GM12878 (cell line): ENCODE results near the gene DMXL1. TPM values are rescaled to one million over a fixed set of nuclear protein-coding genes. Genes with fewer than 3 reads are reported as not detected.

Experiments
- BCL3 ChIP-seq: IDR thresholded peaks from 2 replicates; pipeline ENCODE4 v1.6.1; 2011; ENCODE audit warnings: borderline replicate concordance, low read depth, mild to moderate bottlenecking, moderate library complexity, low read length; ENCODE audit not compliant: insufficient read depth, poor library complexity, severe bottlenecking
- CHD2 ChIP-seq: IDR thresholded peaks from 2 replicates; pipeline ENCODE4 v1.6.1; 2011; ENCODE audit warnings: low read depth, low read length, improper control_type of control experiment, borderline replicate concordance
- E4F1 ChIP-seq: fragments of 450-650 bp; IDR thresholded peaks from 2 replicates; pipeline ENCODE4 v1.6.1; 2018; ENCODE audit warnings: borderline replicate concordance, mild to moderate bottlenecking; ENCODE audit not compliant: partially characterized antibody
- ETV6 ChIP-seq, 2 experiments: fragments of 450-650 bp in 1 of 2; IDR thresholded peaks in 1 of 2; conservative IDR thresholded peaks in 1 of 2; 2 replicates each; pipeline ENCODE4 v1.6.1; 2014; ENCODE audit warnings: antibody characterized with exemption in 1 of 2, borderline replicate concordance in 1 of 2, low read depth in 1 of 2, mild to moderate bottlenecking in 1 of 2, moderate library complexity in 1 of 2
- GATAD2B ChIP-seq: fragments of 450-650 bp; conservative IDR thresholded peaks from 2 replicates; pipeline ENCODE4 v1.6.1; 2017; ENCODE audit warnings: low read depth, mild to moderate bottlenecking, moderate library complexity
- KAT2A ChIP-seq: conservative IDR thresholded peaks from 2 replicates; pipeline ENCODE4 v1.6.1; 2011; ENCODE audit warnings: low read depth, low read length; ENCODE audit not compliant: control insufficient read depth
- MEF2B ChIP-seq: fragments of 450-650 bp; IDR thresholded peaks from 2 replicates; pipeline ENCODE4 v1.6.1; 2018; ENCODE audit warnings: mild to moderate bottlenecking, moderate library complexity; ENCODE audit not compliant: partially characterized antibody, poor library complexity, severe bottlenecking
- PAX5 ChIP-seq: IDR thresholded peaks from 2 replicates; pipeline ENCODE4 v1.6.1; 2011; ENCODE audit warnings: low read depth, low read length, borderline replicate concordance
- PAX8 ChIP-seq: fragments of 450-650 bp; IDR thresholded peaks from 2 replicates; pipeline ENCODE4 v1.6.1; 2017; ENCODE audit warnings: mild to moderate bottlenecking, moderate library complexity
- POU2F2 ChIP-seq: IDR thresholded peaks from 3 replicates; pipeline ENCODE4 v1.6.1; 2011; ENCODE audit warnings: low read depth, mild to moderate bottlenecking, low read length, borderline replicate concordance
- RCOR1 ChIP-seq: conservative IDR thresholded peaks from 2 replicates; pipeline ENCODE4 v1.6.1; 2012; ENCODE audit warnings: low read depth, low read length, improper control_type of control experiment
- REST ChIP-seq: IDR thresholded peaks from 2 replicates; pipeline ENCODE4 v1.6.1; 2012; ENCODE audit warnings: mild to moderate bottlenecking, low read depth, low read length
- ZNF592 ChIP-seq: fragments of 450-650 bp; IDR thresholded peaks from 2 replicates; pipeline ENCODE4 v1.6.1; 2017; ENCODE audit warnings: mild to moderate bottlenecking, moderate library complexity
- polyA plus RNA-seq, 11 experiments: library from polyadenylated mRNA; depleted of rRNA in 4 of 11; unstranded in 6 of 11; stranded (reverse) in 5 of 11; fragments of >200 nt; fragmentation: Nextera tagmentation in 4 of 11; fragmentation: Illumina TruSeq in 1 of 11; extraction: Ambion mirVana in 4 of 11; extraction: Trizol in 1 of 11; gene quantifications; 1 replicate in 1 of 11; 2 replicates in 10 of 11; pipeline versions ENCODE4 v1.2.1 to v1.2.3, GENCODE V29; 2011 to 2016; ENCODE audit warnings: inconsistent platforms in 2 of 11, missing spikeins in 2 of 11, low read depth in 1 of 11
- total RNA-seq, 4 experiments: library from RNA; depleted of rRNA in 3 of 4; stranded (reverse); fragments of >200 nt in 3 of 4; fragmentation: Illumina TruSeq in 1 of 4; extraction: Trizol in 1 of 4; gene quantifications; 2 replicates each; pipeline versions ENCODE4 v1.2.1 to v1.2.3, GENCODE V29; 2013 to 2021

Gene DMXL1
- total and polyA plus RNA-seq, 10 of the 15 experiments (the other 5 are each of a cell fraction or from before 2014, with no cell fraction given) = 9.1 to 67.7 (median 34.1) TPM

- TF ChIP-seq ZNF592 = no peak
- TF ChIP-seq PAX8 = no peak
- no peak for TF ChIP-seq KAT2A
- no peak for TF ChIP-seq RCOR1
- TF ChIP-seq POU2F2 = peak; percentile 87; the same call in 2 of the 3 replicates
- no peak for TF ChIP-seq BCL3
- no peak for TF ChIP-seq MEF2B
- TF ChIP-seq E4F1 = no peak
- peak; percentile 25; the same call in 1 of the 2 replicates for TF ChIP-seq PAX5
- TF ChIP-seq GATAD2B = peak; percentile 60; the same call in 1 of the 2 replicates
- 0 out of 2 replicates have a peak, but pooled peaks have one; percentile 34 for TF ChIP-seq REST
- peak in 1 of 2 experiments; percentile 78; a peak in 2 of 4 replicates for TF ChIP-seq ETV6 (conservative IDR thresholded peaks at IDR 0.05 in 1 of 2, IDR thresholded peaks at IDR 0.05 in 1 of 2; ENCODE audit: borderline replicate concordance in 1 of 2, low read depth in 1 of 2)
- no peak for TF ChIP-seq CHD2
Observed at GRCh38 chr5:119290161-119290569, 219.3 kb downstream of the DMXL1 start (continued).
